Left lung (tissue), 14 donors: ENCODE results near the gene SLC35E1. TPM values are rescaled to one million over a fixed set of nuclear protein-coding genes. Genes with fewer than 3 reads are reported as not detected.

Source experiments
- ATAC-seq: fragments of 200-7000 bp; cut with Tn5 transposase; one replicate; pipeline ENCODE4 v1.9.1; 2020; ENCODE audit warnings: moderate library complexity
- DNase-seq, 4 donors: peaks; one replicate each; pipeline ENCODE4 v3.0.0-alpha.2; 2013 to 2020
- H3K27ac ChIP-seq, 2 donors: fragments of 200-600 bp; sonication (generic) in 1 of 2; one replicate each; pipeline versions ENCODE4 v1.5.0 to v1.8.0; 2020 to 2021
- H3K27me3 ChIP-seq, 2 donors: fragments of 200-600 bp; sonication (generic) in 1 of 2; one replicate each; pipeline versions ENCODE4 v1.5.0 to v1.8.0; 2020 to 2021
- H3K36me3 ChIP-seq, 2 donors: fragments of 200-600 bp; sonication (generic) in 1 of 2; one replicate each; pipeline versions ENCODE4 v1.5.0 to v1.8.0; 2020 to 2021
- H3K4me1 ChIP-seq, 2 donors: fragments of 200-600 bp; one replicate each; pipeline ENCODE4 v1.8.0; 2021
- H3K4me3 ChIP-seq, 2 donors: fragments of 200-600 bp; sonication (generic) in 1 of 2; one replicate each; pipeline versions ENCODE4 v1.5.0 to v1.8.0; 2020 to 2021; ENCODE audit warnings: mild to moderate bottlenecking in 1 of 2
- H3K9me3 ChIP-seq, 2 donors: fragments of 200-600 bp; sonication (generic) in 1 of 2; one replicate each; pipeline versions ENCODE4 v1.5.0 to v1.8.0; 2020 to 2021
- intact Hi-C, 2 donors: fragments of 100-400 bp; cut with DNase I; formaldehyde crosslinking; loops; one replicate each; pipeline versions ENCODE4 v1.11.2 to v1.14.2; 2022
- long read RNA-seq, 12 donors: library from polyadenylated mRNA in 2 of 12; unstranded in 2 of 12; transcript quantifications; one replicate each; pipeline ENCODE4 v2.0.0 and lab custom pipeline, GENCODE V29; 2019 to 2026
- polyA plus RNA-seq, 6 donors: library from polyadenylated mRNA; unstranded; fragments of 120-200 nt; gene quantifications; one replicate each; pipeline ENCODE4 v1.2.1, GENCODE V29; 2013; ENCODE audit not compliant: insufficient read length in 6 of 6
- total RNA-seq, 2 donors: library from RNA; stranded (reverse); fragmentation: NEBNext Ultra II Directional; extraction: Animal tissue kit (Norgen Biotek cat#: 25700); gene quantifications; one replicate each; pipeline ENCODE4 v1.2.1, GENCODE V29; 2021
- TF ChIP-seq, protein P1 (sequence below), 2 donors: fragments of 200-600 bp; sonication (generic) in 1 of 2; IDR thresholded peaks; one replicate each; pipeline versions ENCODE4 v1.5.0 to v1.8.0; 2021; ENCODE audit warnings: antibody characterized with exemption in 2 of 2
- donor health status: DM: no; HTN: yes; CAD: no.
- donor health status: DM: no; HTN: no; CAD: no.

SLC35E1 gene
- total RNA-seq (10 to 100 TPM; 47.0 to 55.9 TPM), polyA plus RNA-seq (10 to 100 TPM; 46.5 to 56.7 (median 50.6) TPM)
- long read RNA-seq, donor 1, full-length matches to known transcripts, result 18 of 34 reads
- long read RNA-seq, donor 1, partial matches to known transcripts, result 16 of 34 reads
- long read RNA-seq, donor 1, other reads (novel, unspliced or antisense), result 0 of 34 reads
- long read RNA-seq, donor 2, full-length matches to known transcripts, result 17 of 25 reads
- long read RNA-seq, donor 2, partial matches to known transcripts, result 8 of 25 reads
- long read RNA-seq, donor 2, other reads (novel, unspliced or antisense), result 0 of 25 reads
- long read RNA-seq, donor 3, full-length matches to known transcripts, result 7 of 7 reads
- long read RNA-seq, donor 3, partial matches to known transcripts, result 0 of 7 reads
- long read RNA-seq, donor 3, other reads (novel, unspliced or antisense), result 0 of 7 reads
- long read RNA-seq, donor 4, full-length matches to known transcripts, result 1 of 8 reads
- long read RNA-seq, donor 4, partial matches to known transcripts, result 1 of 8 reads
- long read RNA-seq, donor 4, other reads (novel, unspliced or antisense), result 6 of 8 reads
- long read RNA-seq, donor 5, full-length matches to known transcripts, result 15 of 15 reads
- long read RNA-seq, donor 5, partial matches to known transcripts, result 0 of 15 reads
- long read RNA-seq, donor 5, other reads (novel, unspliced or antisense), result 0 of 15 reads
- long read RNA-seq, donor 6, full-length matches to known transcripts, result 5 of 5 reads
- long read RNA-seq, donor 6, partial matches to known transcripts, result 0 of 5 reads
- long read RNA-seq, donor 6, other reads (novel, unspliced or antisense), result 0 of 5 reads
- long read RNA-seq, donor 7, full-length matches to known transcripts, result 4 of 4 reads
- long read RNA-seq, donor 7, partial matches to known transcripts, result 0 of 4 reads
- long read RNA-seq, donor 7, other reads (novel, unspliced or antisense), result 0 of 4 reads
- long read RNA-seq, donor 8, full-length matches to known transcripts, result 12 of 12 reads
- long read RNA-seq, donor 8, partial matches to known transcripts, result 0 of 12 reads
- long read RNA-seq, donor 8, other reads (novel, unspliced or antisense), result 0 of 12 reads
- long read RNA-seq, donor 9, result 0 reads
- long read RNA-seq, donor 10, partial matches to known transcripts, result 1 of 4 reads
- long read RNA-seq, donor 10, other reads (novel, unspliced or antisense), result 3 of 4 reads
- long read RNA-seq, donor 11, result 0 reads
- long read RNA-seq, donor 12, full-length matches to known transcripts, result 9 of 9 reads
- long read RNA-seq, donor 12, partial matches to known transcripts, result 0 of 9 reads
- long read RNA-seq, donor 12, other reads (novel, unspliced or antisense), result 0 of 9 reads

DNA sequence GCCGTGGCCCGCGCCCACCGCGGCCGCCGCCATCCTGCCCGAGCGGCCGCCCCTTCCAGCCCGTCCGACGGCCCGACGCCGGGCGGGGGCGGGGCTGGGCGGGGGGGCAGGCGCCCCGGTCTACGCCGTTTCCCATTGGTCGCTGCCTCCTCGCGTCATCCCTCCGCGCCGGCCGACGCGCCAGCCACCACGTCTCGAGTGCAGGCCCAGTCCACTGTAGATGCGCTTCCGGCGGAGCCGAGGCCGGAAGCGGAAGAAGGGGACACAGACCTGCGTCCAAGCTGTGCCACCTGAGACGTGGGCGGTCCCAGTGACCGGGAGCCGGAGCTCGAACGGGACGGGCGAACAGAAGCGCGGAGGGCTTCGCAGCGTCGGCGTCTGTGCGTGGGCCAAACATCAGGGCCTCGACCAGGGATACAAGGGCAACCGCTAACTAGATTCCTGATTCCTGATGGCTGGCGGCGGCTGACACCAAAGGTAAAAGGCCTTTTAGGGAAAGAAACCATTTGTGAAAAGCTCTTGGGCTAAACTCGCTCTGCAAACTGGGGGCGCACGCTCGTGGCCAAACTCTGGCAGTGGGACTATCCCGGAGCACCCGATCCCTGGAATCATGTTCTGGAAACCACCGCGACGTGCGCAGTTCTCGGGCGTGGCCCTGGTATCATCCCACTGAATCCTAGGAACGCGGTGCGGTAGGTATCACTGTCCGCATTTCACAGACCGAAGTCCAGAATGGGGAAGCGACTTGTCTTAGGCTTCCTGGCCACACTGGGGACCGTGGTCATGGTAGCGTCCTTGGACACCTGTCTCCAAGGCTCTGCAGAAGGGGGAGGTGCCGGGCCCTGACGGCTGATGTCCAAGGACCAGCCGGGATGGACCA is at the start of gene SLC35E1:
Gene SLC35E1, minus strand, starts transcription at position 84 of the 880 bp plus-strand sequence. Its CDS starts 51 bp downstream, at position 33.
- peak within 1 kb of the TSS; percentile 58 to 88 for H3K27ac ChIP-seq
- TF ChIP-seq, protein P1, sequence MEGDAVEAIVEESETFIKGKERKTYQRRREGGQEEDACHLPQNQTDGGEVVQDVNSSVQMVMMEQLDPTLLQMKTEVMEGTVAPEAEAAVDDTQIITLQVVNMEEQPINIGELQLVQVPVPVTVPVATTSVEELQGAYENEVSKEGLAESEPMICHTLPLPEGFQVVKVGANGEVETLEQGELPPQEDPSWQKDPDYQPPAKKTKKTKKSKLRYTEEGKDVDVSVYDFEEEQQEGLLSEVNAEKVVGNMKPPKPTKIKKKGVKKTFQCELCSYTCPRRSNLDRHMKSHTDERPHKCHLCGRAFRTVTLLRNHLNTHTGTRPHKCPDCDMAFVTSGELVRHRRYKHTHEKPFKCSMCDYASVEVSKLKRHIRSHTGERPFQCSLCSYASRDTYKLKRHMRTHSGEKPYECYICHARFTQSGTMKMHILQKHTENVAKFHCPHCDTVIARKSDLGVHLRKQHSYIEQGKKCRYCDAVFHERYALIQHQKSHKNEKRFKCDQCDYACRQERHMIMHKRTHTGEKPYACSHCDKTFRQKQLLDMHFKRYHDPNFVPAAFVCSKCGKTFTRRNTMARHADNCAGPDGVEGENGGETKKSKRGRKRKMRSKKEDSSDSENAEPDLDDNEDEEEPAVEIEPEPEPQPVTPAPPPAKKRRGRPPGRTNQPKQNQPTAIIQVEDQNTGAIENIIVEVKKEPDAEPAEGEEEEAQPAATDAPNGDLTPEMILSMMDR (IDR thresholded peaks at IDR 0.05), result no peak
- peak; percentile 90 to 97 (median 96) for DNase-seq
- H3K27me3 ChIP-seq, result no peaks in the 10 kb centered on the region
- intact Hi-C loops, result loop anchor here in 1 of 2 donors (10.0 kb wide), 1 partner anchor 52 kb away; the partner anchor contains the start of gene MED26
- H3K4me3 ChIP-seq, result peak within 1 kb of the TSS; percentile 95
- H3K4me1 ChIP-seq, result peaks cover 35 to 52% of the 10 kb centered on the region in 2 donors
- H3K36me3 ChIP-seq, result peaks cover 0 to 50% of the 10 kb centered on the region in 2 donors
- H3K9me3 ChIP-seq, result no peaks in the 10 kb centered on the region
- ATAC-seq, result peak; percentile 88

DNA sequence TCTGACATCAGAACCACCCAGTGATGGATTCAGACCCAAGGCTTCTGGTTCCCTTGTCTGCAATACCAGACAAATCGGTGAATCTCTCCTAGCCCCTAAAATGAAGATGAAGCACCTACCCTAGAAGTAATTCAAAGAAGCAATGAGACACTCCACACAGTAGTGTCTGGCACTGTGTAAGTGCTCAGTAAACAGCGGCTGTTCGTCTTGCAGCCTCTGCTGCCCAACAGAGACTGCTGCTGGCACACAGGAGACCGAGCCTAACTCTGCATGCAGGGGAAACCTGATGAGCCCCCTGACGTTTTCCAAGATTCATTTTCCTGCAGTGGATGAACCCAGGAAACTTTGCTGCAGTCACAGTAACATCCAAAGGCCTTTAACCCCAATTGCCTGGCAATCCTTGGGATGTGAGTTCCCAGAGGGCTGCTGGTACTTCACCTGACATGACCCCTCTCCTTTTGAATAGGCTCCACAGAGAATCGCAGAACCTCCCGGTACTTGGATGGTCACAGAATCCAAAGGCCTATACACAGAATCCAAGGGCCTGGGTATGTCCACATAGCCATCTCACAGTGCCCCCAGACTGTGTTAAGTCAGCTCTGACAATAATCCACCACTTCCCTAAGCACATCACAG is 49.1 kb upstream of the SLC35E1 start:
- ATAC-seq (no peak), DNase-seq (no peak)
- Histone ChIP-seq H3K4me3 (no peak overlapping the region), H3K27ac (no peak overlapping the region), H3K27me3 (no peaks in the 10 kb centered on the region), H3K36me3 (peaks cover 0 to 7% of the 10 kb centered on the region in 2 donors), H3K4me1 (peaks cover 16 to 72% of the 10 kb centered on the region in 2 donors), H3K9me3 (no peaks in the 10 kb centered on the region)
- TF ChIP-seq, protein P1 (IDR thresholded peaks at IDR 0.05), result no peak
- intact Hi-C loops, result loop anchor here in 1 of 2 donors (10.0 kb wide), 1 partner anchor 46 kb away; the partner anchor contains the start of gene SLC35E1

DNA sequence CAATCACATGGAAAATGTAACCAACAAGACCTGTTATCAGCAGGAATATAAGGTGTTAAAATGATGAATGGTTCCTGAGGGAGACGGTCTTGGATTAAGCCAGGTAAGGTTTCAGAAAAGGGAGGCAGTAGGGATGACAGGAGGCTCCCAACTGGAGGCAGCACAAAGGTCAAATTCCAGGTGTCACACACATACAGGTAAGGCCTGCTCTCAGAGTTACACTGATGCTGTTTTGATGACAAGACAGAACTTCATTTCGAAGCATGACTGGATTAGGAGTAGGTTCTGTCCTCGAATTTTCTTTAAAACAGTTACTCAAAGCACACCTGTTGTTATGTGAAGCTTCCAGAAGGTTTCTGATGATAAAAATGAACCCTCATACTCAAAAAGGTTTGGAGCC is 48.4 kb upstream of the SLC35E1 start:
- Histone ChIP-seq H3K4me3 (no peak overlapping the region), H3K36me3 (peaks cover 0 to 7% of the 10 kb centered on the region in 2 donors), H3K9me3 (no peaks in the 10 kb centered on the region), H3K4me1 (peaks cover 9 to 72% of the 10 kb centered on the region in 2 donors), H3K27me3 (no peaks in the 10 kb centered on the region), H3K27ac (no peak overlapping the region)
- intact Hi-C loops, result loop anchor here in 1 of 2 donors (10.0 kb wide), 1 partner anchor 46 kb away; the partner anchor contains the start of gene SLC35E1
- no peak for DNase-seq
- TF ChIP-seq, protein P1 (IDR thresholded peaks at IDR 0.05), result no peak
- ATAC-seq, result no peak

DNA sequence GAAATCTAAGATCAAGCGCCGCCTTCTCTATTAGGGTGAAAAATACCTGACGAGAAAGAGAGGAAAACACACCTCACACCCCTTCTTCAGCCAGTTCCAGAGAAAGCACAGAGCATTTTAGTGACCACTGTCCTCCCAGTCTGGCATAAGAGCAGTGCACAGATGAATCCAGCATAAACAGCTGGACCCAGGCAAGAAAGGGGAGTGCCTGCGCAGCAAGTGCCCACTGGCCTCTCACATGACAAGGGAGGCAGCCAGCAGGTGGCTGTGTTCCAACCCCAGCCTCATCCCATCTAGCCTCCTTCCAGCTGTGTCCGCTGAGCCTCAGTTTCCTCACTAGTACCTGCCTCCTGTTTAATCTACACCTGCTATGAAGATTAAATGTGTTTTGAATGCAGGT is 47.8 kb upstream of the SLC35E1 start:
- H3K9me3 ChIP-seq, result no peaks in the 10 kb centered on the region
- peaks cover 8 to 72% of the 10 kb centered on the region in 2 donors for H3K4me1 ChIP-seq
- no peak overlapping the region for H3K4me3 ChIP-seq
- no peak for ATAC-seq
- no peak for DNase-seq
- intact Hi-C loops, result loop anchor here in 1 of 2 donors (10.0 kb wide), 1 partner anchor 45 kb away; the partner anchor contains the start of gene SLC35E1
- TF ChIP-seq, protein P1 (IDR thresholded peaks at IDR 0.05), result no peak
- no peaks in the 10 kb centered on the region for H3K27me3 ChIP-seq
- peaks cover 0 to 7% of the 10 kb centered on the region in 2 donors for H3K36me3 ChIP-seq
- H3K27ac ChIP-seq, result no peak overlapping the region
